T-helper 17 cell (primary cell): ENCODE measurements around the gene ARHGAP29. TPM values are rescaled to one million over a fixed set of nuclear protein-coding genes. Genes with fewer than 3 reads are reported as not detected.

Source experiments
- ATAC-seq: fragments of 150-1000 bp; cut with Tn5 transposase; 2 replicates; pipeline ENCODE4 v1.10.0; 2021; ENCODE audit warnings: mild to moderate bottlenecking, moderate library complexity
- DNase-seq, 3 donors: peaks; one replicate each; pipeline versions ENCODE4 v3.0.0 to v3.0.0-alpha.2; 2020 to 2021
- H3K9me3 ChIP-seq: one replicate; pipeline ENCODE4 v1.7.0; 2013; ENCODE audit warnings: low read length, mild to moderate bottlenecking; ENCODE audit not compliant: control insufficient read depth, poor library complexity, severe bottlenecking
- H3K27ac Mint-ChIP-seq: one replicate; pipeline ENCODE4 v1.8.0; 2022; ENCODE audit warnings: mild to moderate bottlenecking, moderate library complexity, mixed read lengths
- H3K27me3 Mint-ChIP-seq: one replicate; pipeline ENCODE4 v1.8.0; 2022; ENCODE audit warnings: mixed read lengths
- H3K36me3 Mint-ChIP-seq: one replicate; pipeline ENCODE4 v1.8.0; 2022; ENCODE audit warnings: low read depth, mixed read lengths
- H3K4me1 Mint-ChIP-seq: one replicate; pipeline ENCODE4 v1.8.0; 2022; ENCODE audit warnings: mild to moderate bottlenecking, mixed read lengths
- H3K4me3 Mint-ChIP-seq: one replicate; pipeline ENCODE4 v1.8.0; 2022; ENCODE audit warnings: mild to moderate bottlenecking, moderate library complexity, mixed read lengths
- total RNA-seq, 4 donors: library from RNA in 2 of 4; stranded (reverse) in 2 of 4; gene quantifications; one replicate each; pipeline ENCODE4 v1.2.3 and lab custom pipeline; 2022 to 2026

Gene ARHGAP29
- total RNA-seq, 2 donors from 2014 or later, result 0.13 TPM; not detected in 1

DNA sequence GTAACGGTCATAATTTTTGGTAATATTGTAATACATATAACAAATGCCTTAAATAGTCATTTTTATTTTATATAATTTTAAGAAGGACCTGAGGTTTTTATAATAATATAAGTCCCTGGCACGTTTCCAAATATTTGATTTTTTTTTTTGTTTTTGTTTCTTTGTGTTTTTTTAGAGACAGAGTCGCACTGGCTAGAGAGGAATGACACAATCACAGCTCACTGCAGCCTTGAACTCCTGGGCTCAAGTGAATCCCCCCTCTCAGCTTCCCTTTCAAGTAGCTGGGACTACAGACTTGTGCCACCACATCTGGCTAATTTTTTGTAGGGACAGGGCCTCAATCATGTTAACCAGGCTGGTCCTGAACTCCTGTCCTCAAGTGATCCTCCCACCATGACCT, 29.7 kb downstream of the ARHGAP29 start:
- no peaks in the 10 kb centered on the region for H3K36me3 Mint-ChIP-seq
- H3K4me1 Mint-ChIP-seq, result no peaks in the 10 kb centered on the region
- no peak overlapping the region for H3K4me3 Mint-ChIP-seq
- H3K9me3 ChIP-seq, result no peaks in the 10 kb centered on the region
- H3K27ac Mint-ChIP-seq, result no peak overlapping the region
- no peak for ATAC-seq
- DNase-seq, result no peak
- H3K27me3 Mint-ChIP-seq, result peaks cover 17% of the 10 kb centered on the region

GRCh38 chr1:94205639-94206038, 31.7 kb downstream of the ARHGAP29 start:
- no peak overlapping the region for H3K27ac Mint-ChIP-seq
- H3K4me1 Mint-ChIP-seq, result no peaks in the 10 kb centered on the region
- peaks cover 22% of the 10 kb centered on the region for H3K27me3 Mint-ChIP-seq
- no peak overlapping the region for H3K4me3 Mint-ChIP-seq
- H3K9me3 ChIP-seq, result no peaks in the 10 kb centered on the region
- DNase-seq (no peak), ATAC-seq (no peak)
- no peaks in the 10 kb centered on the region for H3K36me3 Mint-ChIP-seq

GRCh38 chr1:94202241-94202640, 35.1 kb downstream of the ARHGAP29 start:
- H3K4me1 Mint-ChIP-seq, result no peaks in the 10 kb centered on the region
- H3K27me3 Mint-ChIP-seq, result peaks cover 17% of the 10 kb centered on the region
- no peak overlapping the region for H3K27ac Mint-ChIP-seq
- H3K36me3 Mint-ChIP-seq, result no peaks in the 10 kb centered on the region
- no peak for DNase-seq
- H3K9me3 ChIP-seq, result no peaks in the 10 kb centered on the region
- no peak overlapping the region for H3K4me3 Mint-ChIP-seq
- no peak for ATAC-seq

DNA sequence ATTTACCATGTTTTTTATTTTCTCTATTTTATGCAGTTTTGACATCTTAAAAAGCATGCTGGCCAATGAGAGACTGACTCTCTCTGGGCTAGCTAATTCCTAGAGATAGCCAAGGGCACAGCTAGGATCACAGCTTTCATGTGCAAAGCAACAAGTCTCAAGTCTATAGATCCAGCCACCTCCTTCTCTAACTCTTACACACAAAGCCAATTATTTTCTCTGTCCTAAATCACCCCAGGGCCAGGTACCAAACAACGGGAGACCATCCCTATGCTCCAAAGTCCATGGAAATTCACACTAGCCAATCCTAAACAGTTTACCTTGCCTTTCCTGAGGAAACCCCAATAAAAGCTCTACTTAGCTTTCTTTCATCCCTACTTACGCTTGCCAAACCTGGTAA, 38.0 kb downstream of the ARHGAP29 start:
- no peak for ATAC-seq
- no peak overlapping the region for H3K27ac Mint-ChIP-seq
- no peaks in the 10 kb centered on the region for H3K36me3 Mint-ChIP-seq
- H3K9me3 ChIP-seq, result no peaks in the 10 kb centered on the region
- no peak for DNase-seq
- H3K4me1 Mint-ChIP-seq, result no peaks in the 10 kb centered on the region
- H3K4me3 Mint-ChIP-seq, result no peak overlapping the region
- H3K27me3 Mint-ChIP-seq, result peaks cover 16% of the 10 kb centered on the region

DNA sequence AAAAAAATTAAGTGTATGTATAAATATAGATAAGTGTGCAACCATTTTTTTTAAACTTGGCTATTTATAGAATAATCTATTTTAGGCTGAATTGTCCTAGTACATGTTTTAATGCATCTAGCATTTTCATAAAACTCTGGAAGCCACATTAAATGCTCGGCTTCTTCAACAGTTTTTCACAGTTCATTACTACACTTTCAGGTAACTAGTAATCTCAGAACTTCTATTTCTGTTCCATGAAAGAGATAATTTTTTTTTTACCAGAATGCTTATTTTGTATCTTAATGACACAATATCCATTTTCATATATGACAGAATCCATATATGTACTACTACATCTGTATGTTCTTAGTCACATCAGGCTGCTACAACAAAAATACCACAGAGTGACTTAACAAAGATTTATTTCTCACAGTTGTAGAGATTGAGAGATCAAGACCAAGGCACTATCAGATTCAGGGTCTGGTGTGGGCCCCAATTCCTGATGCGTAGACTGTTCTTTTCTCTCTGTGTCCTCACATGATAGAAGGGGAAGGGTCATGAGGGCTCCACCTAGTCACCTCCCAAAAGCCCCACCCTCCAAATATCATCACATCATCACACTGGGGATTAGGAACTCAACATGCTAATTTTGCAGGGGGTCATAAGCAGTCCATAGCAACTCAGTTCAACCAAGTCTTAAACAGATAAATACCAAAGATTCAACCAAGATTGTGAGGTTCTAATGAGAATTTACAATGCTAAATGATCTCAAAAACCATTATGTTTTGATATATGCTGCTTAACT, 43.1 kb downstream of the ARHGAP29 start:
- H3K9me3 ChIP-seq, result no peaks in the 10 kb centered on the region
- Mint-ChIP-seq H3K4me3 (no peak overlapping the region), H3K27me3 (peaks cover 18% of the 10 kb centered on the region), H3K36me3 (peaks cover 2% of the 10 kb centered on the region), H3K27ac (no peak overlapping the region), H3K4me1 (no peaks in the 10 kb centered on the region)
- DNase-seq, result no peak
- no peak for ATAC-seq

DNA sequence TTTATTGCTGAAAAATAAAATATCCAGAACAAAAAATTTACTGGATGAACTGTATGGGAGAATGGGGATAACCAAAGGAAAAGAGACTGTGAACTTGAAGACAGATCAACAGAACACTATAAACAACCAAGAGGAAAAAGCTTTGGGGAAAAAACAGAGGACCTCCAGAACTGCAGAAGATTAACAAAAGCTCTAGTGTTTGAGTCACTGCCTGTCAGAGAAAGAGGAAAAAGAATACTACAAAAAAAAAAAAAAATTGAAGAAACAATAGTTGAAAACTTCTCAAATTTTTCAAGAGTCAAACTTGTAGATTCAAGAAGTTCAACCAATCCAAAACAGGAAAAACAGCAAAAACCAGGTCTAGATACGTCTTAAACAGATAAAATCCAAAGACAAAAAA, 44.3 kb downstream of the ARHGAP29 start:
- peaks cover 21% of the 10 kb centered on the region for H3K27me3 Mint-ChIP-seq
- peaks cover 2% of the 10 kb centered on the region for H3K36me3 Mint-ChIP-seq
- no peak overlapping the region for H3K4me3 Mint-ChIP-seq
- H3K9me3 ChIP-seq, result no peaks in the 10 kb centered on the region
- DNase-seq, result no peak
- no peaks in the 10 kb centered on the region for H3K4me1 Mint-ChIP-seq
- no peak for ATAC-seq
- H3K27ac Mint-ChIP-seq, result no peak overlapping the region

DNA sequence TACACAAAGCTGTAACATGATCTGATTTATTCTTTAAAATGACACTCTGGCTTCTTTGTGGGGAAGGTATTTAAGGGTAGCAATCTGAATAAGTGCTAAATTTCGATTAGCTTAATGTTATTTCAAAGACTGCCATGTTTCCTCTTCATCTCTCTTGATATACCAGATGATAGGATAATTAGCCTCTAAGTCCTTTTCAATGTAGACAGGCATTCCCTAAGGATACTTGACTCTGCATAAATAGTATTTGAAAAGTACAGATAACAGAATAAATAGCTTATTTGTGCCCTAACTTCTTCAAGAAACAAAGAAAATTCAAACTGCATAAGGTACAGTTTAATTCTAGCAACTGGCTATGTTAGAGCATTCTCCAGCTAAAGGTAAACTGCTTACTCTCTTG, 46.2 kb downstream of the ARHGAP29 start:
- Mint-ChIP-seq H3K4me1 (no peaks in the 10 kb centered on the region), H3K4me3 (no peak overlapping the region), H3K27me3 (peaks cover 24% of the 10 kb centered on the region), H3K36me3 (peaks cover 2% of the 10 kb centered on the region), H3K27ac (no peak overlapping the region)
- ATAC-seq, result no peak
- H3K9me3 ChIP-seq, result no peaks in the 10 kb centered on the region
- DNase-seq, result no peak

GRCh38 chr1:94186946-94187345, 50.4 kb downstream of the ARHGAP29 start:
- no peak for ATAC-seq
- Mint-ChIP-seq H3K4me1 (no peaks in the 10 kb centered on the region), H3K27ac (no peak overlapping the region), H3K27me3 (peaks cover 22% of the 10 kb centered on the region), H3K36me3 (peaks cover 2% of the 10 kb centered on the region), H3K4me3 (no peak overlapping the region)
- H3K9me3 ChIP-seq, result no peaks in the 10 kb centered on the region
- DNase-seq, result no peak

DNA sequence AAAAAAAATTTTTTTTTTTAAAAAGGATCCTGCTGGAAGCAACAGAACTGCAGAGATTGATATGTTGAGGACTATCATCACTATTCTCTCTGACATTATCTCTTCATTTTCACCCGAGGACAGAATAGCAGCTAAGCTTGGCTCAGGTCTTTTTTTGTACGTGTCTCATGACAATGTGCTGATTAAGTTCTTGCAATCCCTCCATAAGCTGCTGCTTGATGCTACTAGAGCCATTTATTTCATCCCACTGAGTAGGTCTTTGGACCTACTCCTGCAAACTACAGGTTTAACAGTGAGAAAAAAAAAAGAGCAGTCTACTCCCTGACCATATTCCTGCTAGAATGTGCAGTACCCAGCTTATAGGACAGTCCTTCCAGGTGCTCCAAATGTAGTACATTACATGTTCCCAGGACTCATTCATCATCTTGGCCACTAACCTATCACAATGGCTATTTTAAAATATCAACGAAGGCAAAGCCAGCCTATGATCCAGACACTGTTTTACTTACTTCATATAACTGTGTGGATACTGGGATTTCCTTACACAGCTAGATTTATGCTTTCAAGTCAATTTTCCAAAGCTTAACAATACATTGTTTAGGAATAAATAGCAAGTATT, 54.1 kb downstream of the ARHGAP29 start:
- H3K27me3 Mint-ChIP-seq, result peaks cover 47% of the 10 kb centered on the region
- no peaks in the 10 kb centered on the region for H3K36me3 Mint-ChIP-seq
- no peak overlapping the region for H3K27ac Mint-ChIP-seq
- H3K9me3 ChIP-seq, result no peaks in the 10 kb centered on the region
- no peak overlapping the region for H3K4me3 Mint-ChIP-seq
- ATAC-seq, result no peak
- DNase-seq, result no peak
- H3K4me1 Mint-ChIP-seq, result no peaks in the 10 kb centered on the region

GRCh38 chr1:94182191-94182590, 55.2 kb downstream of the ARHGAP29 start:
- Mint-ChIP-seq H3K27me3 (peaks cover 51% of the 10 kb centered on the region), H3K4me1 (no peaks in the 10 kb centered on the region), H3K4me3 (no peak overlapping the region), H3K36me3 (no peaks in the 10 kb centered on the region), H3K27ac (no peak overlapping the region)
- ATAC-seq, result no peak
- H3K9me3 ChIP-seq, result no peaks in the 10 kb centered on the region
- DNase-seq, result no peak

DNA sequence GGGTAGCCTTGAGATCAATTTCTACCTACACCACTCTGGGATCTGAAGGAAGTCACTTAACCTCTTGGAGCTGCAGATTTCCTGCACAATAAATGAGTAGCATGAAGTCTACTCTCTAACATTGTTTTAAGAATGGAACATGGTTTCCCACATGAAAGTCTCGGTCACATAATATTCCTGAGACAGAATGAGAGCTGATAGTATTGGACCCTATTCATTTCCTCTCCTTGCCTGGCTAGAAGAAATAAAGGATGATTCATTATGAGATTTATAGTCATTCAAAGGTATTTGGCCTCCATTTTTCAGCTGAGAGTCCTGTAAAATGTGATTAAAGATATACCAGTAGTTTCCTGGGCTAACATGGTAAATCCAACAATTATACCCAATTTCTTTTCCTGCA, 56.7 kb downstream of the ARHGAP29 start:
- H3K9me3 ChIP-seq, result no peaks in the 10 kb centered on the region
- Mint-ChIP-seq H3K4me1 (no peaks in the 10 kb centered on the region), H3K4me3 (no peak overlapping the region), H3K36me3 (no peaks in the 10 kb centered on the region), H3K27ac (no peak overlapping the region), H3K27me3 (peaks cover 58% of the 10 kb centered on the region)
- DNase-seq (no peak), ATAC-seq (no peak)

- ATAC-seq, result no peak
- H3K9me3 ChIP-seq, result no peaks in the 10 kb centered on the region
- H3K4me3 Mint-ChIP-seq, result no peak overlapping the region
- H3K4me1 Mint-ChIP-seq, result no peaks in the 10 kb centered on the region
- H3K27ac Mint-ChIP-seq, result no peak overlapping the region
- H3K27me3 Mint-ChIP-seq, result peaks cover 58% of the 10 kb centered on the region
- H3K36me3 Mint-ChIP-seq, result no peaks in the 10 kb centered on the region
- DNase-seq, result no peak
Observed at GRCh38 chr1:94178901-94179300, 58.5 kb downstream of the ARHGAP29 start.

DNA sequence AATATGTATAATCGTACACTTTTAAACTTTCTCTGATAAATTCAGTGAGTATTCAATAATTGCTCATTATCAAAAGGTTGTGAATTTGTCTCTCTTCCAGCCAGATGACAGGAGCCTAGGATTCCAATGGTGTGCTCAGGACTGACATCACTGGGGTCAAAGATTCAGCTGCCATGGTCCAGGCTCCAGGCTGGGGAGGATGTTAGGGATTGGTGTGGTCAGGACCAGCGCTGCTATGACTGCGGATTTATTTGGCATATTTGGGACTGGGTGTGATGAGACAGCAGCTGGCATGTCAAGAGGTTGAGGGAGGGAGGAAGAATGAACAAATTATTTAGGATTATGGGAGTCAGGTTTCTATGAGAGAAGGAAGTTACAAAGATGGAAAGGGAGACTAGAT, 68.3 kb downstream of the ARHGAP29 start:
- no peak overlapping the region for H3K4me3 Mint-ChIP-seq
- DNase-seq (no peak), ATAC-seq (no peak)
- H3K27me3 Mint-ChIP-seq, result peaks cover 20% of the 10 kb centered on the region
- H3K4me1 Mint-ChIP-seq, result no peaks in the 10 kb centered on the region
- H3K27ac Mint-ChIP-seq, result no peak overlapping the region
- no peaks in the 10 kb centered on the region for H3K36me3 Mint-ChIP-seq
- no peaks in the 10 kb centered on the region for H3K9me3 ChIP-seq

DNA sequence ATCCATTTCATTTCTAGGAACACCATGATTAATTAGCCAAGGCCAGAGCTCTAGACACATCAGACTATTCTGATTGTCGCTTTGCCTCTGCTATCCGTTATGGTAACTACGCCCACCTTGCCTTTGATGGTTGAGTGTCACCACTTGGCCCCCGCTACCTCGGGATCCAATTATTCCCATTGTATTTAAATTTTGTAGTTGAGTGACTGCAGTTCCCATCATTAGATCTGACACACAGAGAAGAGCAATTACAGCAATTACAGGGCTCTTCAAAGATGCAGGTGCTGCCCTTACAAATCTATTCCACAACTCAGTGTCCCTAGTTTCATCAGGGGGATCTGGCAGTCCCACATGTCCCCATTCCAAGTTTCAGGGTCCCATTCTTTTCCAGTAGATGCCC, 71.5 kb downstream of the ARHGAP29 start:
- no peak for ATAC-seq

More for the DNA sequence above, 71.5 kb downstream of the ARHGAP29 start:
- peaks cover 32% of the 10 kb centered on the region for H3K27me3 Mint-ChIP-seq
- no peaks in the 10 kb centered on the region for H3K9me3 ChIP-seq
- no peak overlapping the region for H3K4me3 Mint-ChIP-seq
- H3K4me1 Mint-ChIP-seq, result no peaks in the 10 kb centered on the region
- no peak overlapping the region for H3K27ac Mint-ChIP-seq
- DNase-seq, result no peak
- no peaks in the 10 kb centered on the region for H3K36me3 Mint-ChIP-seq
